ENCODE results near the gene ABLIM2. TPM values are rescaled to one million over a fixed set of nuclear protein-coding genes. Genes with fewer than 3 reads are reported as not detected.

The ABLIM2 gene
- polyA plus RNA-seq, 3 donors = 0.21 TPM; not detected in 2

DNA sequence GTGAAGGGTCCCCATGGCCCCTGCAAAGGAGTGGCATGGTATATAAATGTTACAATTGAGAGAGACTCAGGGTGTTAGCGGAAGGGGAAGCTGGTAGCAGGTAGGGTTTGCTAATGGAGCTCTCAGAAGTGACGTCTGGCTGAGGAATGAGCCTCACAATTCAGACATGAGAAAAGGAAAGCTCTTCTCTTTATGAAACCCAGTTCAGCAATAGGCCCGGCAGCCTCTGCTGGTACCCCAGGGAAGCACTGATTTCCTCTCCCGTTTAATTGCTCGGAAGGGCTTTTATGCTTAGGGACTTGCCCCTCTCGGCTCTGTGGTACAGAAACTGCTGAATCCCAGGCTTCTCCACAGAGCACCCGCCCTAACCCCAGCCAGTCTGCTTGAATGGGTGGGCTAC lies 199.5 kb downstream of the ABLIM2 start:
- Mint-ChIP-seq H3K4me3 (no peak overlapping the region), H3K27ac (no peak overlapping the region), H3K9me3 (peaks cover 0 to 12% (median 5%) of the 10 kb centered on the region in 7 donors), H3K4me1 (peaks cover 4% of the 10 kb centered on the region), H3K36me3 (no peaks in the 10 kb centered on the region), H3K27me3 (ENCODE audit: low read depth in 3 of 3) (peaks cover 28 to 39% (median 29%) of the 10 kb centered on the region in 3 donors)
- no peaks in the 10 kb centered on the region for H4K20me1 ChIP-seq (ENCODE audit: insufficient read depth, low read length)
- no peak overlapping the region for H3K27ac ChIP-seq (ENCODE audit: low read depth in 1 of 2, low read length in 2 of 2)
- TF ChIP-seq, protein P1, sequence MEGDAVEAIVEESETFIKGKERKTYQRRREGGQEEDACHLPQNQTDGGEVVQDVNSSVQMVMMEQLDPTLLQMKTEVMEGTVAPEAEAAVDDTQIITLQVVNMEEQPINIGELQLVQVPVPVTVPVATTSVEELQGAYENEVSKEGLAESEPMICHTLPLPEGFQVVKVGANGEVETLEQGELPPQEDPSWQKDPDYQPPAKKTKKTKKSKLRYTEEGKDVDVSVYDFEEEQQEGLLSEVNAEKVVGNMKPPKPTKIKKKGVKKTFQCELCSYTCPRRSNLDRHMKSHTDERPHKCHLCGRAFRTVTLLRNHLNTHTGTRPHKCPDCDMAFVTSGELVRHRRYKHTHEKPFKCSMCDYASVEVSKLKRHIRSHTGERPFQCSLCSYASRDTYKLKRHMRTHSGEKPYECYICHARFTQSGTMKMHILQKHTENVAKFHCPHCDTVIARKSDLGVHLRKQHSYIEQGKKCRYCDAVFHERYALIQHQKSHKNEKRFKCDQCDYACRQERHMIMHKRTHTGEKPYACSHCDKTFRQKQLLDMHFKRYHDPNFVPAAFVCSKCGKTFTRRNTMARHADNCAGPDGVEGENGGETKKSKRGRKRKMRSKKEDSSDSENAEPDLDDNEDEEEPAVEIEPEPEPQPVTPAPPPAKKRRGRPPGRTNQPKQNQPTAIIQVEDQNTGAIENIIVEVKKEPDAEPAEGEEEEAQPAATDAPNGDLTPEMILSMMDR (IDR thresholded peaks at IDR 0.05) = no peak
- no peak overlapping the region for H3K4me3 ChIP-seq (replicated peaks in 1 of 3; ENCODE audit: low read depth in 2 of 3, low read length in 3 of 3)
- H3K9ac ChIP-seq (ENCODE audit: insufficient read depth, low read length, poor library complexity, severe bottlenecking) = no peak overlapping the region
- no peak overlapping the region for H3K4me2 ChIP-seq (replicated peaks; ENCODE audit: extremely low read depth, low read length, poor library complexity, severe bottlenecking)
- no peak overlapping the region for H2AFZ ChIP-seq (ENCODE audit: insufficient read depth, low read depth, low read length, poor library complexity, severe bottlenecking)
- no peaks in the 10 kb centered on the region for H3K4me1 ChIP-seq (ENCODE audit: control insufficient read depth in 1 of 2, insufficient read depth in 2 of 2, low read length in 2 of 2)
- DNase-seq = no peak
- H3K36me3 ChIP-seq (replicated peaks in 1 of 2; ENCODE audit: control insufficient read depth in 1 of 2, insufficient read depth in 2 of 2, low read length in 2 of 2) = no peaks in the 10 kb centered on the region
- H3K9me3 ChIP-seq (replicated peaks in 1 of 2; ENCODE audit: control insufficient read depth in 1 of 2, insufficient read depth in 1 of 2, low read length in 2 of 2) = peaks cover 0 to 7% of the 10 kb centered on the region in 2 donors
- H3K79me2 ChIP-seq (ENCODE audit: insufficient read depth, low read length) = no peaks in the 10 kb centered on the region
- WGBS (ENCODE audit: insufficient coverage) = 65% methylated on average over 3 of the region's 7 CpGs
- H3K27me3 ChIP-seq (ENCODE audit: control insufficient read depth in 2 of 2, insufficient read depth in 2 of 2, low read length in 2 of 2) = peaks cover 0 to 6% of the 10 kb centered on the region in 2 donors
- intact Hi-C loops (cut with micrococcal nuclease) = no loop called here

DNA sequence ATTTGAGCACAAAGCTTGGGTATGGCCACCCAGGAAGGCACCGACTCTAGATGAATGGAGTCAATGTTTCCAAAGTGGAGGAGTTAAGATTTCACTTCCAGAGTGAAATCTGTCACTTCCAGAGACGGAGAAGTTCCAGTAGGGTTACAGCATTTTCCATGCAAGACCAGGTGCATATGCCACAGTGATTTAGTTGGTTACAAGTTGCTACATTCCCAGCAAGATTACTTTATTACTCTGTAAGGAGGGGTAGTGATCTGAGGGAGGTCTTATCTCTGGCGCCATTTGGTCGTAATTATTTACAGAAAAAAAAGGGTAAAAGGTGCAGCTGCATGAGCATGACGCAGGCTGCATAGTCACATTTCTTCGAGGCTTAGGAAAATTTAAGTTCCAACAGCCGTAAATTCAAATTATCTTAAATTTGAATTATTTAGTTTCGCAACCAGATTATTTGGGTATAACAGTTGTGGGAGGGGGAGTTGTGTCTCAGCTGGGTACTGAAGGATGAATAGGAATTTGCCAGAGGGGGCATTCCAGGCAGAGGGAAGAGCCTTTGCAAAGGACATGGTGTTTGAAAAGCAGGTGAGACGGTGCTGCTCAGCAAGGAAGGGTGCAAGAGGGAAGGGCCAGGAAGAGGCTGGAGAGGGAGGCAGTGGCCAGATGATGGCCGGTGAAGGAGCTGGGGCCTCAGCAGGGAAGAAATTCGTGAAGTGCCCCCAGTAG lies 201.5 kb downstream of the ABLIM2 start:
- Histone ChIP-seq H3K4me1 (ENCODE audit: control insufficient read depth in 1 of 2, insufficient read depth in 2 of 2, low read length in 2 of 2) (no peaks in the 10 kb centered on the region), H3K9ac (ENCODE audit: insufficient read depth, low read length, poor library complexity, severe bottlenecking) (no peak overlapping the region), H3K9me3 (replicated peaks in 1 of 2; ENCODE audit: control insufficient read depth in 1 of 2, insufficient read depth in 1 of 2, low read length in 2 of 2) (peaks cover 0 to 15% of the 10 kb centered on the region in 2 donors), H3K79me2 (ENCODE audit: insufficient read depth, low read length) (no peaks in the 10 kb centered on the region), H3K36me3 (replicated peaks in 1 of 2; ENCODE audit: control insufficient read depth in 1 of 2, insufficient read depth in 2 of 2, low read length in 2 of 2) (no peaks in the 10 kb centered on the region), H3K4me2 (replicated peaks; ENCODE audit: extremely low read depth, low read length, poor library complexity, severe bottlenecking) (no peak overlapping the region), H3K27ac (ENCODE audit: low read depth in 1 of 2, low read length in 2 of 2) (no peak overlapping the region), H3K27me3 (ENCODE audit: control insufficient read depth in 2 of 2, insufficient read depth in 2 of 2, low read length in 2 of 2) (peaks cover 0 to 6% of the 10 kb centered on the region in 2 donors), H2AFZ (ENCODE audit: insufficient read depth, low read depth, low read length, poor library complexity, severe bottlenecking) (no peak overlapping the region), H4K20me1 (ENCODE audit: insufficient read depth, low read length) (no peaks in the 10 kb centered on the region), H3K4me3 (replicated peaks in 1 of 3; ENCODE audit: low read depth in 2 of 3, low read length in 3 of 3) (no peak overlapping the region)
- Mint-ChIP-seq H3K36me3 (no peaks in the 10 kb centered on the region), H3K9me3 (peaks cover 2 to 20% (median 11%) of the 10 kb centered on the region in 7 donors), H3K27ac (no peak overlapping the region), H3K27me3 (ENCODE audit: low read depth in 3 of 3) (peaks cover 24 to 39% (median 28%) of the 10 kb centered on the region in 3 donors), H3K4me3 (no peak overlapping the region), H3K4me1 (peaks cover 6% of the 10 kb centered on the region)
- intact Hi-C loops (cut with micrococcal nuclease) = no loop called here
- TF ChIP-seq, protein P1 (IDR thresholded peaks at IDR 0.05) = no peak
- 55% methylated on average over 8 of the region's 11 CpGs for WGBS (ENCODE audit: insufficient coverage)
- no peak for DNase-seq
